Hematopoietic multipotent progenitor cell treated with erythropoietin and hydrocortisone succinate and interleukin-3 and kit ligand, for 4 days (in vitro differentiated cells): ENCODE data around the gene HFE.
"Not testable (repeated sequence)": the region's sequence is repeated elsewhere in the genome, so short reads cannot be mapped to it uniquely, and the experiment has no call there.

ENCODE experiments used
- DNase-seq: peaks from one replicate; pipeline ENCODE4 v3.0.0-alpha.2; 2015

HFE gene

DNA sequence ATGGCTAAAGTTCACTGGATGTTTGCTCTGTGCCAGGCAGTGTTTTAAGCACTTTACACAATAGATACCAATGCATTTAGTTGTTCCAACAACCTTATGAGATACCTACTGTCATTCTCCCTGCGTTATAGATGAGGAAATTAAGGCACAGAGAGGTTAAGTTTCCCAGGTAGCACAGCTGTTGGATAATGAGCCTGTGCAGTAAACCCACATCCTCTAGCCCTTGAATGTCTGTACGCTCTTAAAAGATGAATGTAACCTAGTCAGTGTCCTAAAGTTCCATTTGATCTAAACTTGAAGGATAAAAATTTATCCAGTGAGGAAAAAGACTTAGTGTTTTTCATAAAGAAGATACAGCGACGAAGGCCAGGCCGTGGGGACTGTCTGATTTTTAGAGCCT, 28.0 kb downstream of the HFE start:
- no peak for DNase-seq

- no peak for DNase-seq
Observed at GRCh38 chr6:26116267-26116666, 29.0 kb downstream of the HFE start.

- no peak for DNase-seq
Observed at GRCh38 chr6:26118999-26119398, 31.8 kb downstream of the HFE start.

- not testable (repeated sequence) for DNase-seq
Observed at GRCh38 chr6:26120115-26120514, 32.9 kb downstream of the HFE start.

DNA sequence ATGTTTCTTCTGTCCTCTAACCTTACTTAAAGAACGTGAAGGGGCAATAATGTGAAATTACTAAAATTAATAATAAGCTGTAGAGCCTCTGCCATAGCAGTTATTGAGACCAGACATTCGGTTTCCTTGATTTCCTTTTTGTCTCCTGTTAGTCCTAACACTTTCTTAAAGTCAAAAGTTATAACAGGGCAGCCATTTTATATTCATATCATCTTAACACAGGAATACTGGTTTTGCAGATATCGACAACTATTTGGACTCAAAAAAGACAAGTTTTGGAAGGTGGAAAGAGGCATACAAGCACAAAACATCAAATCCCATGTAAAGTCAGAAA, 33.5 kb downstream of the HFE start:
- DNase-seq = no peak

- no peak for DNase-seq
Observed at GRCh38 chr6:26121141-26122004, 34.1 kb downstream of the HFE start.

DNA sequence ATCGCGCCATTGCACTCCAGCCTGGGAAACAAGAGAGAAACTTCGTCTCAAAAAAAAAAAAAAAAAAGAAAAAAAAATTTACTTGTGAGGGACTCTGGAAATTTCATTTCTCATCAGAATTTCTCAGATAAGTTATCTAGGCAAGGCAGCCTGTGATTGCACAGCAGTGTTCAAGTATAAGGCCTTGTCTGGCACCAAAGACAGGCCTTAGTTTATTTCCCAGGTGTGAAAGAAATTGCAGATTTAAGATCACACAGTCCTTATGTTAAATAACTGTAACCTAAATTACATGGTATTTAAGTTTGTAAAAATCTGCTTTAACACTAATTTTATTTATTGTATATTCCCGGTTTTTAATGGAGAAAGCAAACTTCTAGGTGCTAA, 34.8 kb downstream of the HFE start:
- DNase-seq = peak; percentile 68

- no peak for DNase-seq
Observed at GRCh38 chr6:26122402-26122792, 35.2 kb downstream of the HFE start.

DNA sequence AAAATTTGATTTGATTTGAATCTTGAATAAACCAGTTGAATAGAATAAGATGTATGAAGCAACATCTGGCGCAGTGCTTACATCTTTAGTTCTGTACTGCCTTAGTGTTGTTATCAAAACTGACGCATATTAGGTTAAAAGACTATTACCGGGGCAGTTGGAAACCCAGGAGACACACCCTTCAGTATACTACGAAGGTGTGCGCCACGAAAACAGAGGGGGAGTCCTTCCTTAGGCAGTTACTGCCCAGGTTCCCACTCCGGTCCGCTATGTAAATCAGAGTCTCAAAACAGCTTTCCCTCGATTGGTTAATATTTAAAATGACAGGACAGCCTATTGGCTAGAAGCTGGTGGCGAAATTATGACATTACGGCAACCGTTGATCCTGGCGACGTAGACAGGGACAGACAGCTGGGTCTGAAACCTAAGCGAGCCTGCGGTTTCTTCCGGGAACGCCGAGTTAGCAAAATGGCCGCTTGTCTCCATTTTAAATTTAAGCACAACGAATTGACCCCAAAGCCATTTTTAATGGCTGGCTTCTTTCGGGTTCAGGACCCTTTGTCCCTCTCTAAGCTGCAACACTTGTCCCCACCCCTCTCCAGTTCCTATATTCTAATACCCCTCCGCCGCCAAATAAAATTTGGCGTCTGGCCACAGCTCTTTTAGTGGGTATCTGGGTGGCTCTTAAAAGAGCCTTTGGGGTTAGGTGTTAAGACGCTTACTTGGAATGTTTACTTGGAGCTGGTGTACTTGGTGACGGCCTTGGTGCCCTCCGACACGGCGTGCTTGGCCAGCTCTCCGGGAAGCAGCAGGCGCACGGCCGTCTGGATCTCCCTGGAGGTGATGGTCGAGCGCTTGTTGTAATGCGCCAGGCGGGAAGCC, 35.8 kb downstream of the HFE start:
- peak; percentile 99 for DNase-seq

GRCh38 chr6:26123675-26123946, 36.4 kb downstream of the HFE start:
- DNase-seq = no peak

GRCh38 chr6:26123947-26124780, 36.9 kb downstream of the HFE start:
- DNase-seq = peak; percentile 99

GRCh38 chr6:26124781-26125685, 37.8 kb downstream of the HFE start:
- peak; percentile 81 for DNase-seq

- DNase-seq = peak; percentile 37
Observed at GRCh38 chr6:26126394-26127235, 39.4 kb downstream of the HFE start.

DNA sequence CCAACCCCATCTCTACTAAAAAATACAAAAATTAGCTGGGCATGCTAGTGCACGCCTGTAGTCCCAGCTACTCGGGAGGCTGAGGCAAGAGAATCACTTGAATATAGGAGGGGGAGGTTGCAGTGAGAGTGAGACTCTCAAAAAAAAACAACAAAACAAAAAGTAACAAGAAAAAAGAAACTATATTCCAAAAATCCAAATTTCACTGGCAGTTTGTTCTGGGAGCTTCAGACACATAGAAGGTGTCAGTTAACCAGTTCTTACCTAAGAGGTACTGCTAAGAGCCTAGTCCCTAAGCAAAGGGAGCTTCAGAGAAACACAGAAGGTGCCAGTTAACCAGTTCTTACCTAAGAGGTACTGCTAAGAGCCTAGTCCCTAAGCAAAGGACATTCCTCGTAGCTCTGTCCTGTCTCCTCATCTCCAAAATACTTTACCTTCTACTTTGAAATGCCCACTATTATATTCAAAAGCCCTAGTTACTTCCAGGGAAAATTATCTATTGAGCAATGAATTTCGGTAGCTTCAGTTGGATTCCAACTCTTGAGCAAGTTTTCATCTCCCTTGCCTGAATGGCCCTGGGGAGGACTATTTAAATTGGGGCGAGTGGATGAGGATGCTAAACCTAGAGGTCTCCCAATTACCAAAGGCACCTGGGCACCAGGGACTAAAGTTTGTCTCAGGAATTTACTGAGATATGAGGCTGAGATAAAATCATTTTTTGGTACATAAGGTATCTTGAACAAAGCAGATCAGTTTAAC, 41.0 kb downstream of the HFE start:
- no peak for DNase-seq

GRCh38 chr6:26129656-26130055, 42.4 kb downstream of the HFE start:
- DNase-seq = no peak

DNA sequence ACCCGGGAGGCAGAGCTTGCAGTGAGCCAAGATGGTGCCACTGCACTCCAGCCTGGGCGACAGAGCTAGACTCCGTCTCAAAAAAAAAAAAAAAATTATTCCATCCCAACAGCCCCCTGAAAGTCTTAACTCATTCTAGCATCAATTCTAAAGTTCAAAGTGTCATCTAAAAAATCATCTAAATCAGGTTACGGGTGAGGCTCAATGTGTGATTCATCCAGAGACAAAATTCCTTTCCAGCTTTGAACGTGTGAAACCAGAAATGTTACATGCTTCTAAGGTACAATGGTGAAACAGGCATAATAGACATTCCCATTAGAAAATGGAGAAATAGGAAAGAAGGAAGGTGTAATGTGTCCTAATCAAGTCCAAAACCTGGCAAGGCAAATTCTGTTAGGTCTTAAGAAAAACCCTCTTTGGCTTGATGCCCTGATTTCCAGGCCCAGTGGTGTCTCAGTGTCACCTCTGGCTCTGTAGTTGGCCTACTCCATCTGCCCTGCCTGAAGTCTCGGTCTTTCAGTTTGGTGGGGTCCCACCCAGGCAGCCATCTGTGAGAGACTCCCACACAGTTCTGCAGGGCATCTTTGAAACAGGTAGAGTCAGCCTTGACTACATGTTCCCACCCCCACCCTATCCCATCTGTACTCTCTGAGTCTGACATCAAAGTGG, 43.5 kb downstream of the HFE start:
- DNase-seq = no peak

DNA sequence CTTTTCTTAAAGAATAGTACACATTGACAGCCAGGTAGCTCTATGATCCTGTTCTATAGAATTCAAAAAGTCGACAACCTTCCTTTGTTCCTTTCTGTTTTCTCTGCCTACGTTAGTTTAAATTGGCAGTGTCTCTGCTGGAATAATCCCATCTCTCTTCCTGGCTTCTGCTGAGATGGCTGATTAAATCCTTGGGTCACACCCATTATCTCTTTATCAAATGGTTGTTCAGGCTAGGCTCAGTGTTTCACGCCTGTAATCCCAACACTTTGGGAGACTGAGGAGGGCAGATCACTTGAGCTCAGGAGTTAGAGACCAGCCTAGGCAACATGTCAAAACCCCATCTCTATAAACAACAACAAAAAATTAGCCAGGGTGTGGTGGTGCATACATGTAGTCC, 44.4 kb downstream of the HFE start:
- DNase-seq = no peak

DNA sequence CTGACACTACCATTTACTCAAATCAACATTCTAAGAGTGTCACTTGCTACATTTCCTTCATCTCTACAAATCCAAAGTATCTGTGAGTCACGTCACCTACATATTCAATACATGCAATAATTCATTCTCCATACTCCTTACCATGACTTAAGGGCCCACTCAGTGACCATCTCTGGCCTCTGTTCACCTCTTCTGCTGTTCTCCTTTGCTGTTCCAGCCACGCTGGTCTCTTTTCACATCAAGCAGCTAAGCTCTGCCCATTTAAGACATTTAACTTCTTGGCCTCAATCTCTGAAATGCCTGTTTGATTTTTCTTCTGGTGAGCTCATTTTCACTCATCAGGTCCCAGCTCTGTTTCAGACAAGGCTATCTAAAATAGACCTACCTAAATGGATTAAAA, 46.5 kb downstream of the HFE start:
- DNase-seq = no peak

- no peak for DNase-seq
Observed at GRCh38 chr6:26136321-26136720, 49.1 kb downstream of the HFE start.
